Measurements from ENCODE around the gene CACNB3.
"Not testable (repeated sequence)": the region's sequence is repeated elsewhere in the genome, so short reads cannot be mapped to it uniquely, and the experiment has no call there.

CACNB3 gene

GRCh38 chr12:48819986-48820725 is 1.9 kb downstream of the CACNB3 start:
- no peak for DNase-seq

GRCh38 chr12:48822139-48822538 is 3.8 kb downstream of the CACNB3 start:
- DNase-seq = no peak

GRCh38 chr12:48822711-48823110 is 4.4 kb downstream of the CACNB3 start:
- DNase-seq = no peak

GRCh38 chr12:48823281-48823680 is 5.0 kb downstream of the CACNB3 start:
- no peak for DNase-seq

- no peak for DNase-seq
Observed at GRCh38 chr12:48824112-48824511, 5.8 kb downstream of the CACNB3 start.

GRCh38 chr12:48824905-48825304 is 6.6 kb downstream of the CACNB3 start:
- no peak for DNase-seq

GRCh38 chr12:48826209-48826855 is 8.0 kb downstream of the CACNB3 start:
- no peak for DNase-seq

GRCh38 chr12:48827026-48827425 is 8.7 kb downstream of the CACNB3 start:
- DNase-seq = no peak

- no peak for DNase-seq
Observed at GRCh38 chr12:48827513-48828096, 9.3 kb downstream of the CACNB3 start.

GRCh38 chr12:48828293-48828692 is 10.0 kb downstream of the CACNB3 start:
- DNase-seq = no peak

- DNase-seq = no peak
Observed at GRCh38 chr12:48828841-48829575, 10.7 kb downstream of the CACNB3 start.

GRCh38 chr12:48831257-48831656 is 13.0 kb downstream of the CACNB3 start:
- no peak for DNase-seq

GRCh38 chr12:48832321-48833060 is 14.2 kb downstream of the CACNB3 start:
- no peak for DNase-seq

- no peak for DNase-seq
Observed at GRCh38 chr12:48838048-48838447, 19.8 kb downstream of the CACNB3 start.

GRCh38 chr12:48842021-48842420 is 23.7 kb downstream of the CACNB3 start:
- not testable (repeated sequence) for DNase-seq

- peak; percentile 94 for DNase-seq
Observed at GRCh38 chr12:48851883-48852733, 33.8 kb downstream of the CACNB3 start, which contains the start of gene DDX23. TSS of gene DDX23 (minus strand) at chr12:48852163. CDS start at chr12:48845782, 6,381 bp downstream.

- peak; percentile 88 for DNase-seq
Observed at GRCh38 chr12:48852734-48853688, 34.7 kb downstream of the CACNB3 start.

GRCh38 chr12:48854488-48854887 is 36.2 kb downstream of the CACNB3 start:
- DNase-seq = no peak

GRCh38 chr12:48854932-48855331 is 36.6 kb downstream of the CACNB3 start:
- DNase-seq = not testable (repeated sequence)

GRCh38 chr12:48856379-48856778 is 38.1 kb downstream of the CACNB3 start:
- DNase-seq = no peak
